HG03432 (cell line): ENCODE data around the gene PLAU.
"Not testable (repeated sequence)": the region's sequence is repeated elsewhere in the genome, so short reads cannot be mapped to it uniquely, and the experiment has no call there.

ENCODE experiments used
- ATAC-seq: cut with Tn5 transposase; IDR thresholded peaks from one replicate; pipeline ENCODE4 v1.9.1; 2021; ENCODE audit warnings: mild to moderate bottlenecking, moderate library complexity; ENCODE audit not compliant: unreplicated experiment

The PLAU gene

DNA sequence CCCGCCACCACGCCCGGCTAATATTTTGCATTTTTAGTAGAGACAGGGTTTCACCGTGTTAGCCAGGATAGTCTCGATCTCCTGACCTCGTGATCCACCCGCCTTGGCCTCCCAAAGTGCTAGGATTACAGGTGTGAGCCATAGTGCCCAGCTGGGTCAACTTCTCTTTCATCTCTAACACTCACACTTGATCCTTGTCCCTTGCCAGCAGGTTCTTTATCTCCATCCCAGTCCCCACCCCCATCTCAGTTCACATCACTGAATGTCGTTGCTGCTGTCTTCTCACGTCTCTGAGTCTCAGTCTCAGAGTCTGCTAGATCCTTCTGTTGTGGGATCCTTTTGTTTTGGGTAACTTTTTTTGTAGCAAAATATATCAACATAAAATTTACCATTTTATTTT, 15.6 kb upstream of the PLAU start:
- not testable (repeated sequence) for ATAC-seq

DNA sequence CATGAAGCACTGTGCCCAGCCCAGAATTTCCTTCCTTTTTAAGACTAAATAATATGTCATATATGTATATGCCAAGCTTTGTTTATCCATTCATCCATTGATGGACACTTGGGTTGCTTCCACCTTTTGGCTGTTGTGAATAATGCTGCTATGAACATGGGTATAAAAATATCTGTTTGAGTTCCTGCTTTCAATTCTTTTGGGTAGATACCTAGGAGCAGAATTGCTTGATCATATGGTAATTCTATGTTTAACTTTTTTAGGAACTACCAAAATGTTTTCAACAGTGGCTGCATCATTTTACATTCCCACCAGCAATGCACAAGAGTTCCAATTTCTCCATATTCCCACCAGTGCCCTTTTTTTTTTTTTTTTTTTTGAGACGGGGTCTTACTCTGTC, 13.2 kb upstream of the PLAU start:
- no peak for ATAC-seq

DNA sequence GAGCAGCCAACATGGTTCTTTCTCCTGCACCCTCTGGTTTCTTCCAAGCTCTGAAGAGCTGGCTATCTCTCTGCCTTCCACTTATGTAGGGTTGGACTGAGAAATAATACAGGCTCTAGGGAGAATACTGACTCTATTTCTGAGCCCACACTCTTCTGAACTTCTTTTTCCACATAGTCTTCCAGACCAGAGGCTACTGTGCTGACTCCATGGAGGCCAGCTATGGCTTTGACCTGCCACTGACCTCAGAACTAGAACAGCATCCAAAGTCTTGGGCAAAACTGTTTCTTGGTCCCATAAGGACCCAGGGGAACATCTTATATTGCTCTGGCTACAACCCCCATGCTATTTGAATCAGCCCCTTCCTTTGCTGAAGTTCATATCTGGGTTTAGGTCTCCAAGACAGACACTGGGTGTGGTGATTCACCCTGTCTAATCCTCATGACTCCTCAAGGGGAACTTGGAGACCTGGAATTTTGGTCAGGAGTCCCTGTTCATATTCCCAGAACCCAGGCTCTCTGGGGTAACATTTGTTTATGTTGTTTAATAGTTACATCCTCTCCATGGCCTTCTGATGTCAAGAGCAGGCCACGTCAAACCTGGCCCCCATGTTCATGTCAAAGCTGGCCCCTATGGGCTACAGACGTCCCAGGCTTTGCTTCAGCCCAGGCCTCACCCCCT, 12.1 kb upstream of the PLAU start:
- no peak for ATAC-seq

DNA sequence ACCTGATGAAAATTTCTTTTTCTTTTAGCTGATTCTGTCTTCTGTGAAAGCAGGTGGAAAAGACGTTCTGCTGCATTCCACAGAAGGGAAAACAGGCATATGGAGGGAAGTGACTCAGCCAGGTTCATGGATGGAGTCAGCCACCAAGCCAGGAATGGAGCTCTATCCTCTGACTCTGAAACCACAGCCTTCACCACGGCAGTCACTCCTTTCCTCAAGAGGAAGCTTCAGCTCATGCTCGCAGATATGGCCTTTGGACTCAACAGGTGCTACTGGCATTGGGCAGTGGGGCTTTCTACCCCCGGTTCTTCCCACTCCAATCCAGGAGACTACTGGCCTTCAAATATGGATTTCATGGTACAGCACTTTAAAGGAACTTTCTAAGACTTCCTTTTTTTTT, 11.5 kb upstream of the PLAU start:
- no peak for ATAC-seq

DNA sequence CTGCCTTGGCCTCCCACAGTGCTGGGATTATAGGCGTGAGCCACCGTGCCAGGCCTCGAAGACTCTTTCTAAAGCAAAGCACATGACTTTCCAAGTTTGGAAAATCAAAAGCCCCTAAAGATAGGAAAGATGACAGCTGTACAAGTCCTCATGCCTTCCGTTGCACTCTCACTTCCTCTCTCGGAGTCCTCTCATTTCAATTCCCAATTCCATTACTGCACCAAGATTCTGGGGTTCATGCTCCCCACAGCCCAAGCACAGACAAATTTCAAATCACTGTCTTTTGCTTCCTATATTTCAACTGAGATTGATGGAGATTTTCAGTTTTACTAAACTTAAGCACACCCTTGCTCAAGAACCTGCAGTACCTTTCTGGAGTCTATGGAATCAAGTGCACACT, 10.9 kb upstream of the PLAU start:
- ATAC-seq: no peak

DNA sequence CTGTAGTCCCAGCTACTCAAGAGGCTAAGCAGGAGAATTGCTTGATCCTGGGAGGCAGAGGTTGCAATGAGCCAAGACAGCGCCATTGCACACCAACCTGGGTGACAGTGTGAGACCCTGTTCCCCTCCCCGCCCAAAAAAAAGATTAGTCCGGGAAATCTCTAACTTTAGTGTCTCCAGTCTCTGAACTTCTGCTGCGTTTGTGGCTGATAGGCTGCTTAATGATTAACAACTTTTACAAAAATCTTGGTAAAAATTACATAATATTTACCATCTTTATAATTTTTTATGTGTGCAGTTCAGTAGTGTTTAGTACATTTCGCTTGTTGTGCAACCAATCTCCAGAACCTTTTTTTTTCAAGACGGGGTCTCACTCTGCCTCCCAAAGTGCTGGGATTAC, 9.7 kb upstream of the PLAU start:
- ATAC-seq: no peak

DNA sequence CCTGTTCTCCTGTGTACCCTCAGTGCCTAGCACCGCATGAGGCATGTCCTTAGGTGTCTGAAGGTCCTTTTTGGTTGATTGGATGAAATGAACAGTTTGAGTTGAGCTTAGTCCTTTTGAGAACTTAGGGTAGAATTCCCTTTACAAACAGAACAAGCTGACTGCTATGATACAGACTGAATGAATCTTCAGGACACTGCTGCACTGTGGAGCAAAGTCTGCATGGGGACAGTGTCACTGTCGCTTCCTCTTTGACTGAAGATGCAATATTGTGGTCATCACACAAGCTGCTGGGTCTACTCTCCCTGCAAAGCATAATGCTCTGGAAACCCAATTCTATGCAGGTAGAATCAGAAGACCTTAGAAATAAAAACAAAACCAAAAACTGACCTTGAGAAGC, 8.6 kb upstream of the PLAU start:
- no peak for ATAC-seq

DNA sequence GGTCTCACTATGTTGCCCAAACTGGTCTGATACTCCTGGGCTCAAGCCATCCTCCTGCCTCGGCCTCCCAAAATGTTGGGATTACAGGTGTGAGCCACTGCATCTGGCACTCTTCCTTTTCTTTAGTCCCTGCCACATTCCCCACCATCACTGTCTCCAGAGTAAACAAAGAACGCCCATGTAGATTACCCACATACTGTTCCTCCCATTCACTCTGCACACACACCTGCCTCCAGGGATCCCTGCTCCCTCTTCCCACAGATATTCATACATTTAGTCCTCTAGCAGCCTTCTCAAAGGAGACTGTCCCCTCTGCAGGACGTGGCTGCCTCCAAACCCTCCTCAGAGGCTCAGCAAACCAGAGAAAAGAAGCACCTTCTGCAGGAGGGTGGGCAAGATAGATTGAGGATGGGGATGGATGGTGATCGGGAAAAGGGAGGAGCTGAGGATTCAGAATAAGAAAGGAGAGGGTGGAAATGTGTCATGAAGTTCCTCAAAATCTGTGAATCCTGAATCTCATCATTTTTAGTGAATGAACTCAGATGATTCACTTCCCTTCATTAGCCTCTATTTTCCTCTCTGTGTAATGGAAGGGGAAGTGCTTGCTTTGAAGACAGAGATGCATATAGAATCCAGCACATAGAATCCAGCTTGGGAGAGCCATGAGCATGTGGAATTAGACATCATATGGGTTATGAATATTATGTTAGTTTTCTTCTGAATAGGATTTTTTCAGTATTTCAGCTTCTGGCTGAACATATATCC, 5.5 kb upstream of the PLAU start:
- no peak for ATAC-seq

DNA sequence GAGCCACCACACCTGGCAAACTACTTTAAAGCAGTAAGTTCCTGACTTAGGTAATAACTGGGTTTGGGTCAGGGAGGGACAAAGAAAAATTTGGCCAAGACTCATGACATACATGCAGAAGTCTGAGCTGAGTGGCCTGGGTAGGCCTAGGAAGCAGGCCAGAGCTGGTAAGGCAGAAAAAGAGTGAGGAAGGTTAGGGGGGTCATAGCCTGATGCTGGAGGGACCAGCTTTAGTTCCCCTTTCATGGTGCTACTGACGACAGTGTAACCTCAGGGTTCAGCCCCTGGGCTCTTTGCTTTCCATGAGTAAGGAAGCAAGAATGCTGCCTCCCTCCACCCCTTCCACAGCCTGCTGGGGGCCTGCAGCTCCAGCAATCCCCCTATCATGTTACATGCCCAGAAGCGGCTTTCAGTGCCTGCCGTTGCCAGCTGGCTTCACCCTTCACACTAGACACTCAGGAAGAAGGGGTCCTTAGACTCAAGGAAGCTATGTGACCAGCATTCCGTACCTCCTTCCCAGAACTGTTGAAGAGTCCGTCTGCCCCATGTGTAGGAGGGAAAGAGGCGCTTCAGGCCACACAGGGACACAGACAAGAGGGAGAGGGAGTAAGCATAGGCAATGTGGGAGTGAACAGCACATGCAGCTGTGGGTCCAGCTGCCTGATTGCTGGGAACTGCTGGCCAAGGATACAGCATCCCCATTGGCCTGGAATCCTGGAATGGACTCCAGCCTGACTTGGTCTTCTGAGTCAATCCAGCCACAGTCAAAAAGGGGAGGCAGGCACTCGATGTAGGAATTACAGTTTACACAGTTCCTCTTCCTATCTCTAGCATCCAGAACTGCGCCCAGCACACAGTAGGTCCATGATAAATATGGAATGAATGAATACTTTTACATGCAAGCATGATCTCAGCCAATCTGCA, 4.1 kb upstream of the PLAU start:
- ATAC-seq: no peak

DNA sequence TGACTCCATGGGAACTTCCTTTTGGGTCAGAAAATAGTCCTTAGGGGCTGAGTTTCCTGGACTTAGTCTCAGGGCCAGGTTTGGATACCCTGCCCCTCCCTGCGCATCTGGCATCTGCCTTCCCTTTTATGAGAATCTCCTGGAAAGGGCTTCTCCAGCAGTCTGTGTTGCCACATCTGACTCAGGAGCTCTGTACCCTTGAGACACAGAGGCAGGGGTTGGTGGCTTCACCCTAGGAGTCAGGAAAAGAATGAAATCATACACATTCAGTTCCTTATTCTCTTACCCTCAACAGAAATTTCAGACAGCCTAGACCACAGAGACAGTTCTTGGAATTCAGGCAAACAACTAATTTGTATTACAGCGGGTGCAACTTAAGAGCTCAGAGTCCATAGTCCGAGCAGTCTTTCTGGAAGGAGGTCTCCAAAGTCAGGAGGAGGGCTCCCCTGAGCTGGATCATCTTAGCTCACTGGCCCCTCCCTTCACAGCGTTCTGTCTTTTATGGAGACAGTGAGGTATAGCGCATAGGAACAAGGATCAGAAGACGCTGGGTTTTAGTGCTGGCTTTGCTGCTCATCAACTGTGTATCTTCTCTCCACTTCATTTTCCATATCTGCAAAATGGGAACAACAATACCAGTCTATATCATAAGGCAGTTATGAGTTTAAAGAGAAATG, 3.0 kb upstream of the PLAU start:
- no peak for ATAC-seq

DNA sequence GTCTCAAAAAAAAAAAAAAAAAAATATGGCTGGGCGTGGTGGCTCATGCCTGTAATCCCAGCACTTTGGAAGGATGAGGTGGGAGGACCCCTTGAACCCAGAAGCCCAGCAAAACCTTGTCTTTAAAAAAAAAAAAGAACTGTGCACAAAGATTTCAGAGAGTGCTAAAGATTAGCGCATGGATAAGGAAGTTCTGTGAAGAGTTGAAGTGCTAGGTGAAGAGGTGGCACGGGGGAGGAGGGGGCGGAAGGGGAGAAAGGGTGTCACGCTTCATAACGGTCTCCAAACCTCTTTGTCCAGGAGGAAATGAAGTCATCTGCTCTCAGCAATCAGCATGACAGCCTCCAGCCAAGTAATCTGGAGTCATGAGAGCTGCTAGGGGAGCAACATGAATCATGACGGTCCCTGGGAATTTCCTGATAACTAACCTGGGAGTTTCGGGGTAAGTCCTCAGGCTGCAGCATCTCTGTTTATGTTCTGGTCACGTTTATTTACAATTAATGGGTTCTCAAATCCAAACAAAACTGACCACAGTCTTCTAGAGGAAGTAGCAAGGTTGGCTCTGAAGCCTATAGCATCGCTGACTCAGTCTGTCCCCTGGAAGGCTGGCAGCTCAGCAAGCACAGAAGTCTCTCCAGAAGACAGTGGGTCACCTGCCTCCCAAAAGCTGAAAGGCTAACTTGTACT, 1.9 kb upstream of the PLAU start:
- ATAC-seq: no peak

DNA sequence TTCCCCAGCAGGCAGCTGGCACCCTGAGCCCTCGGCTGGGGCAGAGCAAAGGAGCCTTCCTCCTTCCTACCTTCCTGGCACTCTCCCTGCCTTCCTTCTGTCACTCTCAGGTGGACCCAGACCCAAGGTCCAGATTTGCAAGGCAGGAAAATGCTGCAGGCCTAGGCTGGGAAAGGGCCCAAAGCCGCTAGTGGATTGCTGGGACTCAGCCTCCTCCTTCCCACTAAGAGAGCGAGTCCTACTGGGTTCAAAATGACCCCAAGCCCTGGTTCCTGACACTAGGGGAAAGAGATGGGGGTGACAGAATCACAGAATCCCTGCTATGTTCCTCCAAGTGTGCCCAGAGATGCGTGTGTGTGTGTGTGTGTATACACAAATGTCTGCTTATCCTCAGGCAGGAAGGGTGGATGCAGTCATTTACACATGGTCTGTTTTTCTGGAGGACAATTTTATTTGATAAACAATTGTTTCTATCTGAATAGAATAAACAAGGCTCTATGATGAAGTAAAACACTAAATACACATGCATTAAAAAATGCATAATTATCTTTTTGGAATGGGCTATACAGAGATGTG, 1.3 kb upstream of the PLAU start:
- no peak for ATAC-seq

DNA sequence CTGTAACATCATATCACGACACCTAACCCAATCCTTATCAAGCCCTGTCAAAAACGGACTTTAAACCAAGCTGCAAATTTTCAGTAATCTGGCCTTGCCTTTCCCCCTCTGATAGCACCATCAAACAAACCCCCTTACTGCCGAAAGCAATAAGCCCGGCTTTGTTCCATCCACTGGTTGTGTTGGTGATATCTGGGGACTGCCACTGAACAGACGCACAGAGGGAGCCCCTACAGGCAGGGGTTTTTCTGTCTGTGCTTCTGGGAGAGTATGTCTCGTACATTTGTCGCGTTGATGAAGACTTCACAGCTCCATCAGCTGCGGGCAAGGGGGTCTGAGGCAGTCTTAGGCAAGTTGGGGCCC, 550 bp upstream of the PLAU start:
- peak; percentile 23 for ATAC-seq

DNA sequence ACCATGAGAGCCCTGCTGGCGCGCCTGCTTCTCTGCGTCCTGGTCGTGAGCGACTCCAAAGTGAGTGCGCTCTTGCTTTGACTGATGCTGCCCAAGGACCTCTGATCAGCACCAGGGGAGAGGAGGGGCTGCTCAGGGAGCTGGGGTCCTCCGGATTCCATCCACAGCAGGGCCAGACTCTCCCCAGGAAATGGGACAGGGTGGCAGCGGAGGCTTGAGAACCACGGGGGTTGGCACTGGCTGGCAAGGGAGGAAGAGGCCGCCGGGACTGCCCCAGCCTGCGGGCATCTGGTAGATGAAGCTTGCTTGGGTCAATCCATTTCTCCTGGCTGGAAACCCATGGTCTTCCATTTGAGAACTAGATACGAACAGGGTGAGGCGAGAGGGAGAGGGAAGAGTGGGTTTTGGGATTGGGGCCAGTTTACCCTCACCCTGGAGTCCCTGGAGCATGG, 647 bp downstream of the PLAU start:
- ATAC-seq: peak; percentile 17

DNA sequence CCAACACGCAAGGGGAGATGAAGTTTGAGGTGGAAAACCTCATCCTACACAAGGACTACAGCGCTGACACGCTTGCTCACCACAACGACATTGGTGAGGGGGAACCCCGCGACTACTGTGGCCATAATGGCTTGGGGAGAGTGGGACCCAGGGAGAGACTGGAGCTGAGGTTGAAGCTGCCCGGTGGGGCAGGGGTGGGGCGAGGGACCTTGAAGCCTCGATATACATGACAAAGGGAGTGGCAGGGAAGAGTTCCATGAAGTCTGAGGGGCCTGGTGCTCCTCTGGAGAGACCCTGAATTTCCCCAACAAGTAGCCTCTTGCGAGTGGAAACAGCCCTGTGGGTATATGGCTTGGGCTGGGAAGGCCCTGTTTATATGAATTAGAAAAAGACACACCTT, 3.1 kb downstream of the PLAU start:
- ATAC-seq: no peak

DNA sequence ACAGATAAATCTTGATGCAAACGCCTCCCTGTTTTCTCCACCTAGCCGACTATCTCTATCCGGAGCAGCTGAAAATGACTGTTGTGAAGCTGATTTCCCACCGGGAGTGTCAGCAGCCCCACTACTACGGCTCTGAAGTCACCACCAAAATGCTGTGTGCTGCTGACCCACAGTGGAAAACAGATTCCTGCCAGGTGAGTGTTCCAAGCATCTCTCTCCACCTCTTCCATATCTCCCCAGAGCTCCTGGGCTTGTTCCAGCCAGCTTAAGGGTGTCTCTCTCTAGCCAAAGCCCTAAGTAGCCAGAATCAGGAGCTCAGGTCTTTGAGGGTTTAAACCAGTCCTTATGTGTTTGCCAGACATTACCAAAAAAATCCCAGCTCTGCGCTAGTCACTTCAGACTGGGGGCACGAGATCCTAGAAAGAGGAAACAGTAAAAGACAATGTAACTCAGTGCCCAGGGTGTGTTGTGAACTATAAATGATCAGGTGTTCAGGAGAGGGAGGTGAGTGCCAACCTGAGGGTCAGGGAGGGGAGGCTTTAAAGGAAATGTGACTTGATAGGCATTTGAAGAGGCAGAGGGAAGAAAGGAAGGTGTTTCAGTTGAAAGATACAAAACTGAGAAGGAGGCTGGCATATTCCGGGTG, 4.4 kb downstream of the PLAU start:
- ATAC-seq: no peak

DNA sequence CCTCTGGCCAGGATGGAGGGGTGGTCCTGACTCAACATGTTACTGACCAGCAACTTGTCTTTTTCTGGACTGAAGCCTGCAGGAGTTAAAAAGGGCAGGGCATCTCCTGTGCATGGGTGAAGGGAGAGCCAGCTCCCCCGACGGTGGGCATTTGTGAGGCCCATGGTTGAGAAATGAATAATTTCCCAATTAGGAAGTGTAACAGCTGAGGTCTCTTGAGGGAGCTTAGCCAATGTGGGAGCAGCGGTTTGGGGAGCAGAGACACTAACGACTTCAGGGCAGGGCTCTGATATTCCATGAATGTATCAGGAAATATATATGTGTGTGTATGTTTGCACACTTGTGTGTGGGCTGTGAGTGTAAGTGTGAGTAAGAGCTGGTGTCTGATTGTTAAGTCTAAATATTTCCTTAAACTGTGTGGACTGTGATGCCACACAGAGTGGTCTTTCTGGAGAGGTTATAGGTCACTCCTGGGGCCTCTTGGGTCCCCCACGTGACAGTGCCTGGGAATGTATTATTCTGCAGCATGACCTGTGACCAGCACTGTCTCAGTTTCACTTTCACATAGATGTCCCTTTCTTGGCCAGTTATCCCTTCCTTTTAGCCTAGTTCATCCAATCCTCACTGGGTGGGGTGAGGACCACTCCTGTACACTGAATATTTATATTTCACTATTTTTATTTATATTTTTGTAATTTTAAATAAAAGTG, 6.0 kb downstream of the PLAU start:
- no peak for ATAC-seq

DNA sequence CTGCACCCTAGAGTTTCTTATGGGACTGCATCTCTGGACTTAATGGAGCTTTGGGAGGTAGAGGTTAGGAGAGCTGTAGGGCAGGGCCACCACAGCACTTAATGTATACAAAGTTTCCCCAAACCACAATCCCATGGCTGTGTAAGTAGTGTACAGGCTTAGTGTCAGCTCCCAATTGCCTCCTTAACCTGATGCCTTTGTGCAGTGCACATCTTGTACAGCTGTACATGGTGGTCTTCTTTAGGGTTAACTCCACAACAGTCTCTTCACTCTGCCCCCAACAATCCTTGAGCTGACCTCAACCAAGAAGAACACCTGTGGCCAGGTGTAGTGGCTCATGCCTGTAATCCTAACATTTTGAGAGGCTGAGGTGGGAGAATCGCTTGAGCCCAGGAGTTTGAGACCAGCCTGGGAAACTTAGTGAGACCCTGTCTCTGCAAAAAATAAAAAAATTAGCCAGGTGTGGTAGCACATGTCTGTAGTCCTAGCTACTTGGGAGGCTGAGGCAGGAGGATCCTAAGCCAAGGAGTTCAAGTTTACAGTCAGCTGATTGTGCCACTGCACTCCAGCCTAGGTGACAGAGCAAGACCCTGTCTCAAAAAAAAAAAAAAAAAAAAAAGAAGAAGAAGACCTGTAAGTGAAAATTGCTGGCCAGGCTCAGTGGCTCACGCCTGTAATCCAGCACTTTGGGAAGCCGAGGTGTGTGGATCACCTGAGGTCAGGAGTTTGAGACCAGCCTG, 6.8 kb downstream of the PLAU start:
- no peak for ATAC-seq
